Measurements from ENCODE around the gene AGA.

DNA sequence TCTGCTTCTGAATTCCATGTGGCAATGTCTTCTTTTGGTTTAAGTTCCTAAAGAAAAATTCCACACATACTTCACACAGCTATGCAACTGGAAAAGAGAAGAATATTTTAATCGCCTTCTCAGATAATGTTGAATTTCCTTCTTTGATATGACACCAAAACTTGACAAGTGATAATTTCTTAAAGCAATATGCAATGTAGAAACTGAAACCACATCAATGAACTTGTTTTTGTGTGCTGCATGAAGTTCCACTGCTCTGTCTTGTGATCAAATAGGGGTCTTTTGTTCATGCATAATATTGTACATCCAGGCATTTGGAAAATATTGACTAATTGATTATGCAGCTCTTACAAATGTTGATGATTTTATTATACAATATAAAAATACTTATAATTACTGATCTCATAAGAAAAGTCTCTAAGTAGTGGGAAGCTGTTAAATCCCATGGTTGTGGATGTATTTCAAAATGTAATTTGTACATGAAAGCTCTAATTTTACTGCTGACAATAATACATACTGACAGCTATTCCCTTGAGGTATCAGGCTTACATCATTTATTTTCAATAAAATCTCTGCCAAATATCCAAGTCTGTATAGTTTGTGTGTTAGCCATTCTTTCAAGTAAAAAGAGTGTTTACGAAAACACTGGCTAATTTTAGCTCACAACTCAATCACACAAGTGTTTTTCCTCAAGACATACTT is 56.5 kb downstream of the AGA start:
- TF ChIP-seq POLR2A (IDR thresholded peaks at IDR 0.05; ENCODE audit: low read length) (no peak), GATA1 (IDR thresholded peaks at IDR 0.05; ENCODE audit: low read depth, low read length) (no peak)

Data from erythroblast (primary cell).